GM13976 (cell line): ENCODE results near the gene NAT10.

Experiments
- DNase-seq: peaks from one replicate; pipeline ENCODE4 v3.0.0; 2012; ENCODE audit warnings: low spot score
- CTCF ChIP-seq: IDR thresholded peaks from 2 replicates; pipeline ENCODE4 v1.5.1; 2012; ENCODE audit warnings: borderline replicate concordance, mild to moderate bottlenecking; ENCODE audit not compliant: insufficient read depth; ENCODE audit errors: extremely low read depth, missing control alignments, control extremely low read depth
- in situ Hi-C: fragments of 300-500 bp; cut with MboI; formaldehyde crosslinking; loops from one replicate; pipeline ENCODE4 v1.12.0; 2022; ENCODE audit warnings: low sequenced_read_pairs, mixed read lengths, inconsistent platforms; ENCODE audit not compliant: unreplicated experiment

The NAT10 gene

GRCh38 chr11:34162856-34163255 lies 57.4 kb downstream of the NAT10 start:
- TF ChIP-seq CTCF, result no peak
- in situ Hi-C loops, result loop anchor here (25.0 kb wide), 1 partner anchor 324 kb away; no protein-coding TSS in a partner anchor
- DNase-seq, result no peak

- no peak for DNase-seq
- in situ Hi-C loops, result loop anchor here (25.0 kb wide), 1 partner anchor 322 kb away; no protein-coding TSS in a partner anchor
- TF ChIP-seq CTCF, result no peak
Measured at GRCh38 chr11:34165121-34165520, 59.7 kb downstream of the NAT10 start.

- no peak for TF ChIP-seq CTCF
- DNase-seq, result no peak
- in situ Hi-C loops, result loop anchor here (25.0 kb wide), 1 partner anchor 321 kb away; no protein-coding TSS in a partner anchor
Measured at GRCh38 chr11:34165786-34166555, 60.5 kb downstream of the NAT10 start.

GRCh38 chr11:34166806-34167740 lies 61.6 kb downstream of the NAT10 start:
- TF ChIP-seq CTCF, result no peak
- no peak for DNase-seq
- in situ Hi-C loops, result loop anchor here (25.0 kb wide), 1 partner anchor 320 kb away; no protein-coding TSS in a partner anchor

- DNase-seq, result no peak
- in situ Hi-C loops, result loop anchor here (25.0 kb wide), 1 partner anchor 319 kb away; no protein-coding TSS in a partner anchor
- no peak for TF ChIP-seq CTCF
Measured at GRCh38 chr11:34167961-34168360, 62.5 kb downstream of the NAT10 start.

GRCh38 chr11:34168642-34169420 lies 63.4 kb downstream of the NAT10 start:
- in situ Hi-C loops, result loop anchor here (25.0 kb wide), 1 partner anchor 318 kb away; no protein-coding TSS in a partner anchor
- no peak for TF ChIP-seq CTCF
- no peak for DNase-seq
